ENCODE results near the gene FERMT3. TPM values are rescaled to one million over a fixed set of nuclear protein-coding genes. Genes with fewer than 3 reads are reported as not detected.

The FERMT3 gene
- polyA plus RNA-seq, 4 donors = 11.4 to 32.2 (median 23.5) TPM

DNA sequence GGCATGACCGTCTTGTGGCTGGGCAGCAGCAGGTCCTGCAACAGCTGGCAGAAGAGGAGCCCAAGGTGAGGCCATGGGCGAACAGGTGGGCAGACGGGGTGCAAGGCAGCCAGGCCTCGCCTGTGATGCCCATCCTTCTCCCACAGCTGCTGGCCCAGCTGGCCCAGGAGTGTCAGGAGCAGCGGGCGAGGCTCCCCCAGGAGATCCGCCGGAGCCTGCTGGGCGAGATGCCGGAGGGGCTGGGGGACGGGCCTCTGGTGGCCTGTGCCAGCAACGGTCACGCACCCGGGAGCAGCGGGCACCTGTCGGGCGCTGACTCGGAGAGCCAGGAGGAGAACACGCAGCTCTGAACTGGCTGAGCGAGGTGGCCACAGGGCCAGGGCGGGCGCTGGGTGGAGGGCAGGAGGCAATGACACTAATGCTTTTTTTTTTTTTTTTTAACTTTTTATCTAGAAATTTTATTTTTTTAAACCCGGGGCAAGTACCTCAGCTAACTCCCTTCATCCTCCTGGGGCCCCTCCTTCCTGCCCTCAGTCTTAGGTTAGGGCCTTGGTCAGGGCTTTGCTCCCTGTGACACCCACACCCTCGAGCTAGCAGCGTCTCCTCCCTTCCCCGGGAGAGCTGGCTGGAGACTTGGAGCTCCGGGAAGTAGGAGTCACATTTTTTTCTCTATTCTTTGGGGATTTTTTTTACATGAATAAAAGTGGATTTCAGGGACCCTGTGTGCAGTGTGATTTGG is 60.9 kb downstream of the FERMT3 start:
- Histone ChIP-seq H3K27me3 (ENCODE audit: control insufficient read depth in 3 of 3, insufficient read depth in 3 of 3, low read length in 3 of 3) (no peaks in the 10 kb centered on the region), H3K9me3 (ENCODE audit: control insufficient read depth in 2 of 2, insufficient read depth in 1 of 2, low read depth in 1 of 2, low read length in 1 of 2) (no peaks in the 10 kb centered on the region), H3K27ac (ENCODE audit: low read depth in 1 of 3, low read length in 2 of 3) (peak overlapping the region in 2 of 3 donors; percentile 84 to 87), H3K4me1 (ENCODE audit: control insufficient read depth in 3 of 3, insufficient read depth in 2 of 3, low read depth in 1 of 3, low read length in 2 of 3) (peaks cover 0 to 24% (median 4%) of the 10 kb centered on the region in 3 donors), H3K36me3 (ENCODE audit: control insufficient read depth in 3 of 3, insufficient read depth in 2 of 3, low read depth in 1 of 3, low read length in 3 of 3) (peaks cover 14 to 71% (median 32%) of the 10 kb centered on the region in 3 donors), H3K4me3 (ENCODE audit: low read depth in 1 of 3, low read length in 3 of 3) (no peak overlapping the region)
- peak in 1 of 2 donors; percentile 64 for DNase-seq
- FAIRE-seq = no peak
- 34 to 69% (median 49%) methylated on average over 25 to 27 of the region's 27 CpGs for WGBS, 3 donors

DNA sequence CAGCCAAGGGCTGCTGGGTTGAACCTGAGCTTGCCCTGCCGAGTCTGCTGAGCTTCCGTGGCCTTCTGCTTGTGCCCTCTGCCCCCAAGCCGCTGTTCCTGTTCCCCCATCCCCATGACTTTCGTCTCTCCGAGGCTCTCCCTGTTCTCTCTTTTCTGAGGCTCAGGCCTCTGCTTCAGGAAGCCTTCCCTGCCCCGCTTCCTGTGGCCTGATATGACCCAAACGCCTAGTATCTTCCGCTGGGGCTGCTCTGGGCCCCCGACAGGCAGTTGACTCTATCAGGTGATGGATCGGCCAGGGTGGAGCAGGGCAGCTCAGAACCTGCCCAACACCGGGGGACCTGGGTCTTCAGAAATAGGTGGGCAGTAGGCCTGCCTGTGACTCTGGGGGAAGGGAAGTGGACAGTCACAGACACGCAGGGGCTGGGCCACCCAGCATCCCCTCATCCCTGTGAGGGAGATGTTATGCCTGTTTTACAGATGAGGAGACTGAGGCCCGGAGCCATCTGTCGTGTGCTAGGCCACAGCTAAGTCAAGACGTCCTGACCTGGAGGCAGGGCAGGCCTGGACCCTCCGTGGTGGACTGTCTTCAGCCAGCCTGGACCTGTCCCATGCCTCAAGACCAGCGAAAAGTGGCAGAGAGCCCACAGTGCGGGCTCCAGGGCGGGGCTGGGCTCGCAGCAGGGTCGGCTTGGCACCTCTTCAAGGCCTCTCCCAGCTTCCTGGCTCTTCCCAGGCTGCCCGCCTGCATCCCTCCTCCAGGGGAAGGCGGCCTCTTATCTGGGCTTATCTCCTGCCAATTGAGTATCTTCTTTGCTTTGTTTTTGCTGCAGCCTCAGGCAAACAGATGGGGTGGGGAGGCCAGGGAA is 61.7 kb downstream of the FERMT3 start:
- Histone ChIP-seq H3K9me3 (ENCODE audit: control insufficient read depth in 2 of 2, insufficient read depth in 1 of 2, low read depth in 1 of 2, low read length in 1 of 2) (no peaks in the 10 kb centered on the region), H3K4me1 (ENCODE audit: control insufficient read depth in 3 of 3, insufficient read depth in 2 of 3, low read depth in 1 of 3, low read length in 2 of 3) (peaks cover 0 to 32% (median 4%) of the 10 kb centered on the region in 3 donors), H3K36me3 (ENCODE audit: control insufficient read depth in 3 of 3, insufficient read depth in 2 of 3, low read depth in 1 of 3, low read length in 3 of 3) (peaks cover 8 to 65% (median 23%) of the 10 kb centered on the region in 3 donors), H3K27ac (ENCODE audit: low read depth in 1 of 3, low read length in 2 of 3) (peak overlapping the region; percentile 83 to 87 (median 84)), H3K27me3 (ENCODE audit: control insufficient read depth in 3 of 3, insufficient read depth in 3 of 3, low read length in 3 of 3) (no peaks in the 10 kb centered on the region), H3K4me3 (ENCODE audit: low read depth in 1 of 3, low read length in 3 of 3) (peak overlapping the region in 1 of 3 donors; percentile 44)
- FAIRE-seq (no peak), DNase-seq (peak in 1 of 2 donors; percentile 71)
- 22 to 32% (median 32%) methylated on average over 19 to 23 of the region's 23 CpGs for WGBS, 3 donors

GRCh38 chr11:64268893-64269539 is 62.5 kb downstream of the FERMT3 start:
- H3K4me1 ChIP-seq (ENCODE audit: control insufficient read depth in 3 of 3, insufficient read depth in 2 of 3, low read depth in 1 of 3, low read length in 2 of 3) = peaks cover 0 to 39% (median 4%) of the 10 kb centered on the region in 3 donors
- whole genome bisulfite sequencing, 3 donors = 1% methylated on average over 30 to 34 of the region's 34 CpGs

DNA sequence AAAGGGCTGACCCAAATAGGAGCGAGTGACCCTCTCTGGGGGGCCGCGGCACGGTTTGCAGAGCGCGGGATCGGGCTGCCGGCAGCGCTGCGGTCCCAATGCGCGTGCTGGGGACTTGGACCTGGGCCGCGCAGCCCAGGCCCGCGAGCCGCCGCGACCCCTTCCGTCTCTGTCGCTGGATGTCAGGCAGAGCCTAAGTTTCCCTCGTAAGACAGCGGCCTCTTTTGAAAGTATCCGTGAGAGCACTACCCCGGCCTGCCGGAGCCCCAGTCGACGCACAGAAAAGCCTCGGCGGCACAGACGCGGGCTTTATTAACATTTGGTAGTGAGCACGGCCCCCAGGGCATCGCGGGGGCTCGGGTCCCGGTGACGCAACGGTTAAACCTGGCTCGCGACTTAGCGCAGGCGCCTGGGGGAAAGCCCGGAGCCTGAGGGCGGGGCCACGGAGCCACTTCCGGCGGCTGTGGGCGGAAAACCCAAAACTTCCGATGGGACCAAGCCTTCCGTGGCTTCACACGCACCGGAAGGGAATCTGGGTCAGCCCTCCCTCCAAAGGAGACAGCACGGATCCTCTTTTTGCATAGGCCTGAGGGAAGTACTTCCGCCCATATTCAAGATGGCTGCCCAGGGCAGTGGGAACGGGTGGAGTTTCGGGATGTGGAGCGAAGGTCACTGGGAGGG is 63.2 kb downstream of the FERMT3 start:
- DNase-seq (peak; percentile 99), FAIRE-seq (no peak)
- H3K27ac ChIP-seq (ENCODE audit: low read depth in 1 of 3, low read length in 2 of 3) = peak overlapping the region; percentile 83 to 92 (median 87)
- H3K9me3 ChIP-seq (ENCODE audit: control insufficient read depth in 2 of 2, insufficient read depth in 1 of 2, low read depth in 1 of 2, low read length in 1 of 2) = no peaks in the 10 kb centered on the region
- H3K36me3 ChIP-seq (ENCODE audit: control insufficient read depth in 3 of 3, insufficient read depth in 2 of 3, low read depth in 1 of 3, low read length in 3 of 3) = peaks cover 4 to 56% (median 13%) of the 10 kb centered on the region in 3 donors
- no peaks in the 10 kb centered on the region for H3K27me3 ChIP-seq (ENCODE audit: control insufficient read depth in 3 of 3, insufficient read depth in 3 of 3, low read length in 3 of 3)
- H3K4me1 ChIP-seq (ENCODE audit: control insufficient read depth in 3 of 3, insufficient read depth in 2 of 3, low read depth in 1 of 3, low read length in 2 of 3) = peaks cover 0 to 39% (median 4%) of the 10 kb centered on the region in 3 donors
- peak overlapping the region; percentile 59 to 65 (median 59) for H3K4me3 ChIP-seq (ENCODE audit: low read depth in 1 of 3, low read length in 3 of 3)
- WGBS, 3 donors = 0% methylated on average over 48 to 58 of the region's 58 CpGs

More at GRCh38 chr11:64268893-64269539, 62.5 kb downstream of the FERMT3 start:
- peak overlapping the region; percentile 44 to 59 (median 59) for H3K4me3 ChIP-seq (ENCODE audit: low read depth in 1 of 3, low read length in 3 of 3)
- peaks cover 4 to 62% (median 18%) of the 10 kb centered on the region in 3 donors for H3K36me3 ChIP-seq (ENCODE audit: control insufficient read depth in 3 of 3, insufficient read depth in 2 of 3, low read depth in 1 of 3, low read length in 3 of 3)
- peak overlapping the region; percentile 83 to 87 (median 84) for H3K27ac ChIP-seq (ENCODE audit: low read depth in 1 of 3, low read length in 2 of 3)
- DNase-seq (peak; percentile 59 to 66), FAIRE-seq (no peak)
- no peaks in the 10 kb centered on the region for H3K27me3 ChIP-seq (ENCODE audit: control insufficient read depth in 3 of 3, insufficient read depth in 3 of 3, low read length in 3 of 3)
- no peaks in the 10 kb centered on the region for H3K9me3 ChIP-seq (ENCODE audit: control insufficient read depth in 2 of 2, insufficient read depth in 1 of 2, low read depth in 1 of 2, low read length in 1 of 2)

Other genes with a start within 250 kb of the FERMT3 start
- gene COX8A, start 232.1 kb upstream of the FERMT3 start, polyA plus RNA-seq = 1,000 to 10,000 TPM in 3 of 4 donors, 100 to 1,000 TPM in 1; 331 to 1,570 (median 1,390) TPM
- 10 to 100 TPM; 76.0 to 93.5 (median 82.4) TPM for gene OTUB1, start 220.3 kb upstream of the FERMT3 start, polyA plus RNA-seq
- under 1 TPM in 2 of 4 donors, not detected in 2; 0.43 to 0.86 TPM for gene FLRT1, start 170.8 kb upstream of the FERMT3 start, polyA plus RNA-seq
- 100 to 1,000 TPM in 1 of 4 donors, 10 to 100 TPM in 3; 13.1 to 137 (median 17.8) TPM for gene MACROD1, start 40.6 kb upstream of the FERMT3 start, polyA plus RNA-seq
- 10 to 100 TPM; 38.6 to 99.3 (median 58.8) TPM for gene STIP1, start 20.6 kb upstream of the FERMT3 start, polyA plus RNA-seq
- gene TRPT1, start 19.5 kb downstream of the FERMT3 start, polyA plus RNA-seq = 100 to 1,000 TPM in 1 of 4 donors, 10 to 100 TPM in 3; 46.5 to 115 (median 68.0) TPM
- 100 to 1,000 TPM in 1 of 4 donors, 10 to 100 TPM in 3; 40.0 to 140 (median 95.3) TPM for gene NUDT22, start 19.6 kb downstream of the FERMT3 start, polyA plus RNA-seq
- gene DNAJC4, start 23.8 kb downstream of the FERMT3 start, polyA plus RNA-seq = 100 to 1,000 TPM in 2 of 4 donors, 10 to 100 TPM in 2; 50.6 to 164 (median 93.6) TPM
- 100 to 1,000 TPM in 1 of 4 donors, 10 to 100 TPM in 3; 34.8 to 109 (median 48.1) TPM for gene VEGFB, start 27.9 kb downstream of the FERMT3 start, polyA plus RNA-seq
- 100 to 1,000 TPM in 3 of 4 donors, 10 to 100 TPM in 1; 80.6 to 268 (median 213) TPM for gene FKBP2, start 34.4 kb downstream of the FERMT3 start, polyA plus RNA-seq
- 100 to 1,000 TPM in 3 of 4 donors, 10 to 100 TPM in 1; 46.9 to 161 (median 143) TPM for gene PPP1R14B, start 40.2 kb downstream of the FERMT3 start, polyA plus RNA-seq
- 100 to 1,000 TPM; 108 to 191 (median 125) TPM for gene PLCB3, start 44.8 kb downstream of the FERMT3 start, polyA plus RNA-seq
- 10 to 100 TPM; 41.2 to 98.6 (median 74.1) TPM for gene BAD, start 77.9 kb downstream of the FERMT3 start, polyA plus RNA-seq
- gene GPR137, start 79.1 kb downstream of the FERMT3 start, polyA plus RNA-seq = 10 to 100 TPM; 16.5 to 27.9 (median 18.9) TPM
- not detected for gene KCNK4, start 84.6 kb downstream of the FERMT3 start, polyA plus RNA-seq
- gene CATSPERZ, start 93.6 kb downstream of the FERMT3 start, polyA plus RNA-seq = under 1 TPM in 2 of 4 donors, not detected in 2; 0.15 to 0.58 TPM
- 100 to 1,000 TPM in 3 of 4 donors, 10 to 100 TPM in 1; 85.1 to 417 (median 298) TPM for gene ESRRA, start 98.8 kb downstream of the FERMT3 start, polyA plus RNA-seq
- gene TRMT112, start 110.8 kb downstream of the FERMT3 start, polyA plus RNA-seq = 100 to 1,000 TPM in 3 of 4 donors, 10 to 100 TPM in 1; 99.3 to 188 (median 172) TPM
- gene PRDX5, start 111.4 kb downstream of the FERMT3 start, polyA plus RNA-seq = 100 to 1,000 TPM; 229 to 668 (median 548) TPM
- 100 to 1,000 TPM in 2 of 4 donors, 10 to 100 TPM in 2; 13.7 to 363 (median 89.8) TPM for gene CCDC88B, start 133.5 kb downstream of the FERMT3 start, polyA plus RNA-seq
- gene RPS6KA4, start 152.4 kb downstream of the FERMT3 start, polyA plus RNA-seq = 10 to 100 TPM; 27.5 to 33.4 (median 29.3) TPM